ENCODE results near the gene TBX3.

Gene TBX3

GRCh38 chr12:114681116-114681871, 2.7 kb downstream of the TBX3 start:
- DNase-seq: no peak

- no peak for DNase-seq
Observed at GRCh38 chr12:114680604-114681069, 3.3 kb downstream of the TBX3 start.

GRCh38 chr12:114679942-114680341, 4.0 kb downstream of the TBX3 start:
- DNase-seq: no peak

- DNase-seq: no peak
Observed at GRCh38 chr12:114679452-114679875, 4.5 kb downstream of the TBX3 start.

GRCh38 chr12:114678718-114679117, 5.3 kb downstream of the TBX3 start:
- no peak for DNase-seq

- DNase-seq: no peak
Observed at GRCh38 chr12:114678028-114678427, 5.9 kb downstream of the TBX3 start.

- no peak for DNase-seq
Observed at GRCh38 chr12:114676142-114676741, 7.7 kb downstream of the TBX3 start.

GRCh38 chr12:114674251-114675047, 9.5 kb downstream of the TBX3 start:
- DNase-seq: no peak

- DNase-seq: no peak
Observed at GRCh38 chr12:114673901-114674250, 10.1 kb downstream of the TBX3 start.

GRCh38 chr12:114673169-114673833, 10.7 kb downstream of the TBX3 start:
- no peak for DNase-seq

- no peak for DNase-seq
Observed at GRCh38 chr12:114672817-114673168, 11.2 kb downstream of the TBX3 start.

- DNase-seq: no peak
Observed at GRCh38 chr12:114671443-114672411, 12.2 kb downstream of the TBX3 start.

GRCh38 chr12:114671066-114671442, 12.9 kb downstream of the TBX3 start:
- no peak for DNase-seq

GRCh38 chr12:114670291-114670980, 13.5 kb downstream of the TBX3 start:
- DNase-seq: no peak

GRCh38 chr12:114669401-114670290, 14.3 kb downstream of the TBX3 start:
- DNase-seq: no peak

GRCh38 chr12:114668886-114669288, 15.1 kb downstream of the TBX3 start:
- no peak for DNase-seq

- no peak for DNase-seq
Observed at GRCh38 chr12:114668151-114668885, 15.7 kb downstream of the TBX3 start.

GRCh38 chr12:114667669-114668150, 16.3 kb downstream of the TBX3 start:
- no peak for DNase-seq

Data from NCI-H2081 (cell line).